ENCODE results near the gene FOS. TPM values are rescaled to one million over a fixed set of nuclear protein-coding genes. Genes with fewer than 3 reads are reported as not detected.

The FOS gene
- total and polyA plus RNA-seq, 2 of the 4 experiments (the other 2 are of a cell fraction), result 53.6 to 171 TPM

GRCh38 chr14:75274899-75275569 lies 3.6 kb upstream of the FOS start:
- Histone ChIP-seq H3K4ac (ENCODE audit: low read depth, low read length) (no peak overlapping the region; the same call in 1 of the 2 replicates), H2BK5ac (ENCODE audit: low read depth, low read length, poor library complexity, severe bottlenecking) (no peak overlapping the region), H3K4me2 (ENCODE audit: low read depth, low read length) (peak overlapping the region; percentile 4; the same call in 1 of the 2 replicates), H3K56ac (ENCODE audit: extremely low read depth, insufficient read depth, low read length) (no peak overlapping the region), H4K5ac (ENCODE audit: low read depth, low read length) (no peak overlapping the region), H3K27ac (ENCODE audit: insufficient read depth, low read length) (no peak overlapping the region), H4K20me1 (ENCODE audit: insufficient read depth, low read length) (peaks cover 25% of the 10 kb centered on the region), H4K91ac (ENCODE audit: insufficient read depth, low read depth, low read length) (no peak overlapping the region), H3K4me1 (ENCODE audit: control insufficient read depth, insufficient read depth, low read length) (peaks cover 16% of the 10 kb centered on the region), H3K14ac (replicated peaks; ENCODE audit: low read depth, low read length) (no peak overlapping the region), H3K9me3 (ENCODE audit: control insufficient read depth, insufficient read depth, low read length) (no peaks in the 10 kb centered on the region), H2AK5ac (ENCODE audit: low read depth, low read length) (no peak overlapping the region; the same call in 1 of the 2 replicates), H2BK15ac (ENCODE audit: low read depth, low read length) (no peak overlapping the region), H2AFZ (replicated peaks; ENCODE audit: low read length, poor library complexity) (no peak overlapping the region), H3K18ac (ENCODE audit: low read depth, low read length) (no peak overlapping the region), H3K9ac (ENCODE audit: low read depth, low read length) (no peak overlapping the region), H4K8ac (ENCODE audit: low read depth in 2 of 2, low read length in 2 of 2) (no peak overlapping the region), H3K4me3 (ENCODE audit: insufficient read depth, low read depth, low read length) (no peak overlapping the region), H3K36me3 (ENCODE audit: control insufficient read depth, insufficient read depth, low read length) (no peaks in the 10 kb centered on the region), H2AK9ac (replicated peaks; ENCODE audit: low read depth, low read length, poor library complexity) (no peak overlapping the region), H3K9me1 (ENCODE audit: insufficient read depth, low read length) (peaks cover 3% of the 10 kb centered on the region; the same call in 1 of the 2 replicates), H3K23ac (ENCODE audit: low read depth, low read length) (no peak overlapping the region), H3K27me3 (ENCODE audit: control insufficient read depth, insufficient read depth, low read length) (no peaks in the 10 kb centered on the region), H3K79me1 (ENCODE audit: low read depth in 1 of 2, low read length in 2 of 2) (peaks cover 4 to 15% of the 10 kb centered on the region in 2 experiments; a peak in 3 of 4 replicates), H2BK120ac (ENCODE audit: low read depth, low read length) (no peak overlapping the region), H2BK20ac (ENCODE audit: low read depth, low read length) (no peak overlapping the region)
- peak; percentile 52; the same call in 1 of the 2 replicates for TF ChIP-seq FOS (IDR thresholded peaks at IDR 0.05; ENCODE audit: low read depth, low read length)
- peak; percentile 30; the same call in 1 of the 2 replicates for TF ChIP-seq NFE2L2 (IDR thresholded peaks at IDR 0.05; ENCODE audit: low read depth, low read length)
- peak; percentile 99 for TF ChIP-seq BHLHE40 (IDR thresholded peaks at IDR 0.05; ENCODE audit: low read depth, low read length)
- peak; percentile 25; the same call in 1 of the 2 replicates for TF ChIP-seq RAD21 (IDR thresholded peaks at IDR 0.05; ENCODE audit: low read length)
- peak; percentile 25; the same call in 1 of the 2 replicates for TF ChIP-seq USF2 (IDR thresholded peaks at IDR 0.05; ENCODE audit: low read depth, low read length)
- TF ChIP-seq RCOR1 (IDR thresholded peaks at IDR 0.05; ENCODE audit: insufficient replicate concordance, low read length), result peak; percentile 72
- peak; percentile 99 for TF ChIP-seq CEBPB (IDR thresholded peaks at IDR 0.05; ENCODE audit: low read depth, low read length)
- TF ChIP-seq CHD1 (IDR thresholded peaks at IDR 0.05; ENCODE audit: low read depth, low read length), result peak; percentile 70; the same call in 1 of the 2 replicates
- TF ChIP-seq CTCF (conservative IDR thresholded peaks at IDR 0.05; ENCODE audit: low read depth, low read length), result no peak
- TF ChIP-seq POLR2A (IDR thresholded peaks at IDR 0.05; ENCODE audit: low read depth, low read length), result no peak
- 0 out of 2 replicates have a peak, but pooled peaks have one; percentile 2 for TF ChIP-seq MAFK (IDR thresholded peaks at IDR 0.05; ENCODE audit: low read depth, low read length)
- no TSS peak for BruUV-seq (replicated peaks)
- ATAC-seq (ENCODE audit: low read depth), result no peak
- WGBS, 2 experiments (ENCODE audit: extremely low coverage in 2 of 2, insufficient read length in 1 of 2), result 47% methylated on average over 2 of the region's 9 CpGs; no CpG with 5 or more reads in 1 of the 2 experiments
- DNase-seq, result peak; percentile 96
- ChIA-PET POLR2A (ENCODE audit: unreplicated experiment) (no interaction called here), CTCF (no interaction called here)
- dilution Hi-C loops (cut with HindIII; ENCODE audit: low sequenced_read_pairs, unreplicated experiment) (no loop called here), intact Hi-C loops (cut with micrococcal nuclease) (loop anchor here (5.0 kb wide), 2 partner anchors 98 to 128 kb away; partner anchors contain the start of gene TMED10), in situ Hi-C loops (cut with MboI; ENCODE audit: low sequenced_read_pairs) (loop anchor here (25.0 kb wide), 1 partner anchor 1762 kb away; the partner anchor contains the start of gene IRF2BPL)

All from IMR-90 (cell line).